A549 treated with CpdA at 1 μM for 4 hours (cell line): Measurements from ENCODE around the gene ZNF747. TPM values are rescaled to one million over a fixed set of nuclear protein-coding genes. Genes with fewer than 3 reads are reported as not detected.

Experiments
- total RNA-seq: library from RNA; stranded (reverse); fragments of 200-300 nt; extraction: Qiagen RNA extraction; gene quantifications from 5 replicates; pipeline ENCODE4 v1.2.3, GENCODE V29; 2022; ENCODE audit warnings: low read depth

ZNF747 gene
- 2.8 to 4.9 TPM (median 4.4 TPM) in 5 replicates for total RNA-seq

GRCh38 chr16:30534368-30535105 lies at the start of gene ZNF747:
TSS of gene ZNF747 (minus strand) at chr16:30534858. CDS start at chr16:30534679, 179 bp downstream.

GRCh38 chr16:30571445-30572322 lies 37.0 kb upstream of the ZNF747 start, which contains the start of gene ZNF688:
TSS of gene ZNF688 (minus strand) at chr16:30571714. CDS start at chr16:30571629, 85 bp downstream.

GRCh38 chr16:30557957-30558788 lies 23.5 kb upstream of the ZNF747 start, which contains the start of gene ZNF764:
TSS of gene ZNF764 (minus strand) at chr16:30558374. CDS start at chr16:30558182, 192 bp downstream.

GRCh38 chr16:30526137-30526822 lies 8.4 kb downstream of the ZNF747 start, which contains the start of gene ZNF768:
TSS of gene ZNF768 (minus strand) at chr16:30526566. CDS start at chr16:30526413, 153 bp downstream.

Other genes with a start within 250 kb of the ZNF747 start
- gene CD2BP2, start 179.6 kb downstream of the ZNF747 start, total RNA-seq = 59.6 to 69.1 TPM (median 68.3 TPM) in 5 replicates
- 25.3 to 35.6 TPM (median 33.7 TPM) in 5 replicates for gene TBC1D10B, start 164.4 kb downstream of the ZNF747 start, total RNA-seq
- gene MYL11, start 160.1 kb downstream of the ZNF747 start, total RNA-seq = 0.17 to 0.64 TPM (median 0.42 TPM) in 3 of 5 replicates, not detected in the others
- gene SEPTIN1, start 152.3 kb downstream of the ZNF747 start, total RNA-seq = 1.4 to 2.2 TPM (median 1.8 TPM) in 5 replicates
- gene ZNF48, start 139.4 kb downstream of the ZNF747 start, total RNA-seq = 10.4 to 14.2 TPM (median 12.3 TPM) in 5 replicates
- 2.8 to 6.4 TPM (median 5.7 TPM) in 5 replicates for gene ZNF771, start 127.3 kb downstream of the ZNF747 start, total RNA-seq
- 105 to 146 TPM (median 134 TPM) in 5 replicates for gene DCTPP1, start 104.8 kb downstream of the ZNF747 start, total RNA-seq
- gene SEPHS2, start 89.0 kb downstream of the ZNF747 start, total RNA-seq = 51.5 to 56.6 TPM (median 52.3 TPM) in 5 replicates
- 0.08 to 0.22 TPM (median 0.10 TPM) in 3 of 5 replicates, not detected in the others for gene ITGAL, start 62.1 kb downstream of the ZNF747 start, total RNA-seq
- 32.6 to 49.0 TPM (median 48.3 TPM) in 5 replicates for gene ZNF768, start 8.3 kb downstream of the ZNF747 start, total RNA-seq
- gene ZNF764, start 23.5 kb upstream of the ZNF747 start, total RNA-seq = 5.0 to 6.8 TPM (median 6.1 TPM) in 5 replicates
- 6.3 to 8.5 TPM (median 7.6 TPM) in 5 replicates for gene ZNF688, start 36.9 kb upstream of the ZNF747 start, total RNA-seq
- gene ZNF785, start 50.8 kb upstream of the ZNF747 start, total RNA-seq = not detected in 5 replicates
- 7.6 to 10.3 TPM (median 9.2 TPM) in 5 replicates for gene ZNF689, start 75.5 kb upstream of the ZNF747 start, total RNA-seq
- gene PRR14, start 116.1 kb upstream of the ZNF747 start, total RNA-seq = 19.0 to 29.6 TPM (median 26.7 TPM) in 5 replicates
- 35.7 to 49.1 TPM (median 45.8 TPM) in 5 replicates for gene FBRS, start 123.6 kb upstream of the ZNF747 start, total RNA-seq
- gene SRCAP, start 164.3 kb upstream of the ZNF747 start, total RNA-seq = 14.1 to 28.1 TPM (median 21.4 TPM) in 5 replicates
- 21.1 to 26.6 TPM (median 23.0 TPM) in 5 replicates for gene PHKG2, start 213.6 kb upstream of the ZNF747 start, total RNA-seq
- 4.5 to 9.7 TPM (median 9.0 TPM) in 5 replicates for gene CFAP119, start 227.2 kb upstream of the ZNF747 start, total RNA-seq
- gene RNF40, start 227.5 kb upstream of the ZNF747 start, total RNA-seq = 77.8 to 90.9 TPM (median 89.9 TPM) in 5 replicates